ENCODE results near the gene RRP15.

- TF ChIP-seq EP300 (IDR thresholded peaks at IDR 0.05) (no peak), CTCF (IDR thresholded peaks at IDR 0.05) (no peak)
These were observed 81.4 kb downstream of the RRP15 start for GRCh38 chr1:218366322-218367052.
